ENCODE data around the gene TOMM70.

DNA sequence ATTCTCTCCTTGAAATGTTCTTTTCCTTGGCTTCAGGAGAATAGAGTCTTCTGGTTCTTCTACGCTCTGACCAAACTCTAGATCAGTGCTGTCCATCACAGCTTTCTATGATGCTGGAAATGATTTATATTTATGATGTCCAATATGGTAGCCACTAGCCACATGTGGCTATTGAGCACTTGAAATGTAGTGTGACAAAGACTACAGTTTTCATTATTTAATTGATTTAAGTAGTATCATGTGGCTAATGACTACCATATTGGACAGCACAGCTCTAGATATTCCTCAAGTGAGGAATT, 3.3 kb upstream of the TOMM70 start:
- TF ChIP-seq, protein P1, sequence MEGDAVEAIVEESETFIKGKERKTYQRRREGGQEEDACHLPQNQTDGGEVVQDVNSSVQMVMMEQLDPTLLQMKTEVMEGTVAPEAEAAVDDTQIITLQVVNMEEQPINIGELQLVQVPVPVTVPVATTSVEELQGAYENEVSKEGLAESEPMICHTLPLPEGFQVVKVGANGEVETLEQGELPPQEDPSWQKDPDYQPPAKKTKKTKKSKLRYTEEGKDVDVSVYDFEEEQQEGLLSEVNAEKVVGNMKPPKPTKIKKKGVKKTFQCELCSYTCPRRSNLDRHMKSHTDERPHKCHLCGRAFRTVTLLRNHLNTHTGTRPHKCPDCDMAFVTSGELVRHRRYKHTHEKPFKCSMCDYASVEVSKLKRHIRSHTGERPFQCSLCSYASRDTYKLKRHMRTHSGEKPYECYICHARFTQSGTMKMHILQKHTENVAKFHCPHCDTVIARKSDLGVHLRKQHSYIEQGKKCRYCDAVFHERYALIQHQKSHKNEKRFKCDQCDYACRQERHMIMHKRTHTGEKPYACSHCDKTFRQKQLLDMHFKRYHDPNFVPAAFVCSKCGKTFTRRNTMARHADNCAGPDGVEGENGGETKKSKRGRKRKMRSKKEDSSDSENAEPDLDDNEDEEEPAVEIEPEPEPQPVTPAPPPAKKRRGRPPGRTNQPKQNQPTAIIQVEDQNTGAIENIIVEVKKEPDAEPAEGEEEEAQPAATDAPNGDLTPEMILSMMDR (IDR thresholded peaks at IDR 0.05) = no peak
- TF ChIP-seq POLR2A (IDR thresholded peaks at IDR 0.05) = no peak
- no peak for TF ChIP-seq EP300 (IDR thresholded peaks at IDR 0.05)
